Activated T-cell treated with anti-CD3 and anti-CD28 coated beads for 24 hours (primary cell): ENCODE measurements around the gene ALKAL2.

Source experiments
- DNase-seq: peaks from one replicate; pipeline ENCODE4 v3.0.0-alpha.2; 2020; ENCODE audit warnings: low read depth

The ALKAL2 gene

DNA sequence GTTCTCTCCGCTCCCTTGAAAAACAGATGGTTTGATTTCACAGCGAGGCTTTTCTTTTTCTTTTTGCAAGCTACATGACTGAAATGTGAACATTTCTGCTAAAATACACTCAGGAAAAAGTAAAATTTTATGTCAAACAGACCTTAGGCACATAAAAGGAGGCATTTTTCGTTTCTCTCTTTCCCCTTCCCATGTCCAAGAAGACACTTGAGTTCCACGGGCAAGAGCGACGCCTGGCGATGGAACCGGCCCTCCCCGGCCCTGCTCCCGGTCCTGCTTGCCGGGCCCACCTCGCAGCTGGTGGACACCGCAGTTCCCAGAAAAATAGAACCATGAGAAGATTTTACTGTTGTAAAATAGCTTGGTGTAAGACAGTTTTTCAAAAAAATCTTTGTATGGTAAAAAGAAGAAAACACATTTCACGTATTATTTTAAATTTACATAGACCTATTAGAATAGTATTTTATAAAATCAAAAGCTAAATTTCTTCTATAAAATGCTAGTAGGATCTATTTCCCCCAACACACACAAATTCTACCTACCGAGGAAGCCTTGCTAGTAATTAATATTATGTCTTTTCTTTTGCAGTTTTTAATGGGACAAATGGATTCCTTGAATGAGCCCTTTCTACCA lies 2.3 kb upstream of the ALKAL2 start:
- no peak for DNase-seq

DNA sequence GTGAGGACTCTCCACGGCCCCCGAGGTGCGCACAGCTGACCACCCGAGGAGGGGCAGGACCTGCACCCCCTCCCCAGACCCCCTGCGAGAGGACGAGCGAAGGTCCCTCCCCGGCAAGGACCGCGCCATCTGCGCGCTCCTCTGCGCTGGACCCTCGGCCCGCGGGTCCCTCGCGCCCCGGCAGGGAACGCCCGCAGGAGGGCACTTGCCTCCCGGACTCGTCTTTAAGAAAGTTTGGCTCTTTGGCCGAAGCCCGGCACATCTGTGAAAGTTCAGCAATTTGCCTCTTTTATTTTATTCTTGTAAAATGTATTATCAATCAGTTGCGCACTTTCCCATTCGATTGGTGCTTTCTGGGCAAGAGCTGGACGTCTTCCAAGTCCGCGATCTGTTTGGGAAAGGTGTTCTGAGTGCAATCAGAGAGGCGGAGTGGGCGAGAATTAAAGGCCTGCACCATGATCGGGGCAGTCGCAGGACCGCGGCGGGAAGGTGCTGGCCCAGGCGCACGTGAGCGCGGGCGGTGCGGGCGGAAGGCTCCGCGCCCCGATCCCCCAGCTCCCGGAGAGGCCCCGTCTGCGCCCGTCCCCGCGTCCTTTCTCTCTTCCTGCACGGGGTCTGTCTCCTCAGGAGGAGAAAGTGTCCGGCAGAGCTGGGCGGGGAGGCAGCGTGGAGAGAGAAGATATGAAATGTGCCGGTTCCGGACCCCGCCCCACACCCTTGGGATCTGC lies 1.6 kb upstream of the ALKAL2 start:
- no peak for DNase-seq

DNA sequence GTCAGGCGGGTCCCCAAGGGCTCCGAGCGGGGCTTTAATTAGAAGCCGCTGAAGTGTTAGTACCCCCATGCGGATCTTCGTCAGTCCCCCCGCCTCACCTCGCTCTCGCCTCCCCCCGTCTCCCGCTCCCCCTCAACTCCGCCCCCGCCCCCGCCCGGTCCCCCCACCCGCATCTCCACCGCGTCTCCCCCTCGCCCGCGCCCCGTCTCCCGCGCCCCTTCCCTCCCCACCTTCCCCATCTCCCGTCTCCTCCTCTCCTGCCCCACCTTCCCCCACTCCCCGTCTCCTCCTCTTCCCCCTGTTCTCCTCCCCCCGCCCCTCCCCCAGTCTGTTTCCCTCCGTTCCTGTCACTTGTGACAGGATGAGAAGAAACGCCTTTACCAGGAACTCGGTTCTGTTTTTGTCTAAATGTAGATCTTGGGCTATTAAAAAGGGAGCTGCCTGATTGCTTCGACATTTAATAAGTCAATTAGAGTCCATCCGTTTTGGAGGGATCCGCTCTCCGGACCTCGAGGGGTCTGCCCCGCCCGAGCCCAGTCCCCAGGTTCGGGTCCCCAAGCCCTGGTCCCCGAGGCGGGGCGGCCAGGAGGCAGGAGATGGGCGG lies 969 bp upstream of the ALKAL2 start:
- no peak for DNase-seq

DNA sequence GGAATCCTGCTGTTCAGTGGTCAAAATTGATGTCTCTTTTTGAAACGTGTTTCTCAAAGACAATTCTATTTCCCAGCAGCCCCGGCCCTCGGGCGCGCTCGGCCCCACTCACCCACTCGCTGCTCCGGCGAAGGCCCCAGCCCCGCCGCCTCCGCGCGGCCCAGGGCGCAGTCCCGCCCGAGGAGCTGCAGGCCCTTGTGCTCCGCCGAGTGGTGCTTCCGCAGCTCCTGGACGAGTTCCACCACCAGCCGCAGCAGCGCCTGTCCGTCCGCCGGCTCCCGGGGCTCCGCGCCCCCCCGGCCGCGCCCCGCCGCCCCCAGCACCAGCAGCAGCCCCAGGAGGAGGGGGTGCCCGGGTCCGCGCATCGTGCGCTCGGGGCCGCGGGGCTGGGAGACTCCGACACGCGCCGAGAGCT lies 413 bp downstream of the ALKAL2 start:
- no peak for DNase-seq

DNA sequence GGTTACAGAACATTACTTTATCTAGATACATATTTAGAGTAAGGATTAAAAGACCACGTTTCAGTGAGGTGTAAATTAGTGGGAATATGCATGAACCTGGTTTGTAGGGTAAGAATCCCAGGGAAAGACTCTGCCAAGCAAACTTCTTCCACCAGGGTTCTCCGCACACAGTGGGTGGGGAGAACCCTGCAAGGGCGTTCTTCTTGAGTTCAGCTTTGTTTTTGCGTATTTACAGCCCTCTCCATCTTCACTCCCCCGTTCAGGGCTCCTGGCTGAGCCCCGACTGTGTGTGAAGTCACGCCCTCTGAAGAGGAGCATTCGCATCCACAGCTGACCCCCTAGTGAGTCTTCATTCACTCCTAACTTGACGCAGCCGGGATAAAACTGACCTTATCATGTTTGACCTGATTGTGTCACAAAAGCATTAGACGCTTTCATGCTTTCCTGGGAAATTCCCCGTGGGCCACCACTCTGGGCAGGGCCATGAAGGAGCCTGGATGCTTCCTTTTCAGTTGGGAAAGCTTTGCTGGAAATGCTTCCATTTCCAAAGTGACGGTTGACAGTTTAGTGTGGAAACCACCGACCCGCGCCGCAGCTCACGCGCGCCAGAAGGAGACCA lies 1.0 kb downstream of the ALKAL2 start:
- no peak for DNase-seq

DNA sequence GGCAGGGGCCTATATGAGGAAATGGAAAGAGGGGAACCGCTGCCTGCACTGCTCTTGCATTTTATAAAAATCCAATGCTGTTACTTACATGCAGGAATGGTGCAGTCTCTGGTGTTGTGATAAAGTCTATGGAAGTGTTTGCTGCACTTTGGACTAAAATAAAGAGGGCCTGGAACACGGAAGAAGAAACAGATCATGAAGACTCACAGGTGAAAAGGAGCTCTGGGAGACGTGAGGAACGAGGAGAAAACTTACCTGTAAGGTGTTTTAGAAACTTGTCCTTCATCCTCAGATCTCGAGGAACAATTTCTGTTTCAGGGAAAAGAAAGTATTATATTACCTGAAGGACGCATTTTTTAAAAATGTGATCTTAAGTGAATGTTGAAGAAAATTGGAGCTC lies 1.9 kb downstream of the ALKAL2 start:
- DNase-seq, result no peak

DNA sequence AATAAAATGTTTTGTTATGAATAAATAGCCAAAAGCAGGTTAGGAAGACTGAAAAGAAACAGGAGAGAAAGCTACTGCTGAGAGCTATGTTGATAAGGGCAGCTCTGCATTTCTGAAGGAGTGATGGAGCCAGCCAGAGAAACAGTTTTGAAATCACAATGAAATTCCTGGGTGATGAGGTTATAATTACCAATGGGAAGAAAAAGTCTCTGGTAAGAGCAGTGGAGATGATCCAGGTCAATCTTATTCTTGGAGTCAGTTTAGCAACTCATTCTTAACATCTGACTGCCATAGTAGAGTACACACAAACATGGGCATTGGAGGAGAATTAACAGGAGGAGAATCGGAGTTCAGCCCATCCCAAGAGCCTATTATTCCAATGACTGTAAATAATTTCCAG lies 2.4 kb downstream of the ALKAL2 start:
- no peak for DNase-seq

DNA sequence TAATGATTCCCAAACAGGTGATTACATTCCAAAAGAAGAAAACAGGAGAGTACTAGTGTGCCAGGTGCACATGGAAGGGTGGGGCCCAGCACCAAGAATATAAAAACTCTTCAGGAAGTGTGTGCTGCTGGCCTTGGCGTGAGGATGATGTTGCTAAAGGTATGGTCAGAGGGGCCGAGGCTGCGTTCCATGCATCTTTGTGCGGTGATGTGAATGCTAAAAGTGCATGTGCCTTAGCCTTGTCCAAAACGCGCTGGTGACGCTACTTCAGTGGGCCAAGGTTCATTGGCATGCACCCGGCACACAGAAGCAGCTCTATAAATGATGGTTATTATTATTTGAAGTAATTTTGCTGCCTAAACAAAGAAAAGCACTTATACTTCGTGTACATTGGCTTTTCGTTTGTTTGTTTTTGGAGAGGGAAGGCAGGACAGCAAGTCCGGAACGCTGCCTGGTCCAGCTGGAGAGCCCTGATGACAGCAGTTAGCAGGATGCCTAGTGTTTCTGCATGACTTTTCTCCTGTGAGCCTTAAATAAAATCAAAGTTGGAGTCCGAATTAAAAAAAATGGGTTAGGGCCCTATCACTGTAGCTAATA lies 2.9 kb downstream of the ALKAL2 start:
- DNase-seq, result no peak

DNA sequence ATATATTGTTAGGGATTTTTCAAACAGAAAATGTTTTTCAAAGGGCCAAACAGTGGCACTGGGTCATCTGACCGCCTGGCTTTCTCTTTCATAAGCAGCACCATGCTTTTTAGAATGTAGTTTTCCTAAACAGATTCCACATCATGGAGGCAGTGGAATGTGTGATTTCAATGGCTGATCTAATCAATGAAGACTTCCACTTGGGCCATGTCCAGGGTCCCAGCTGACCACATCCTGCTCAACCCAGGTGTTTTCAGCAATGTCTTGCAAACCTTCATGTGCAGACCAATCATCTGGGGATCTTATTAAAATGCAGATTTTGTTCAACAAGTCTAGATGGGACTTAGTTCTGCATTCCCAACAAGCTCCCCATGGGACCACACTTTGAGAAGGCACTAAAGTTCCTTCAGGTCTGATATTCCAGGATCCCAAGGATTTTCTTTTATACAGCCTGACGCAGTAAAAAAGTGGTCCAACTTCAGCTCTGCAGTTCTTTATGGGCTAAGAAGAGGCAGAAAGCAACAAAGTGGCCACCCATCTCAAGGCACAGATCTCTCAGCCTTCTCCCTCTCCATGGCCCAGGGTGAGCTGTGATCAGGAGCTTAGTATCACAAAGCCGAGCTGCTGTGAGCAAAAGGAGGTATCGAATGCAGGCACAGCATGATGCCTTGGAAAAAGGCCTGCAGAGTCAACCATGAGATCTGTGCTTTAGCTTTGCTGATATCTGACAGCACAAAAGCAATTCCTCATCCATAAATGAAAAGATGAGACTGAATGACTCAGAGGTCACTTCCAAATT lies 3.7 kb downstream of the ALKAL2 start:
- DNase-seq, result no peak

DNA sequence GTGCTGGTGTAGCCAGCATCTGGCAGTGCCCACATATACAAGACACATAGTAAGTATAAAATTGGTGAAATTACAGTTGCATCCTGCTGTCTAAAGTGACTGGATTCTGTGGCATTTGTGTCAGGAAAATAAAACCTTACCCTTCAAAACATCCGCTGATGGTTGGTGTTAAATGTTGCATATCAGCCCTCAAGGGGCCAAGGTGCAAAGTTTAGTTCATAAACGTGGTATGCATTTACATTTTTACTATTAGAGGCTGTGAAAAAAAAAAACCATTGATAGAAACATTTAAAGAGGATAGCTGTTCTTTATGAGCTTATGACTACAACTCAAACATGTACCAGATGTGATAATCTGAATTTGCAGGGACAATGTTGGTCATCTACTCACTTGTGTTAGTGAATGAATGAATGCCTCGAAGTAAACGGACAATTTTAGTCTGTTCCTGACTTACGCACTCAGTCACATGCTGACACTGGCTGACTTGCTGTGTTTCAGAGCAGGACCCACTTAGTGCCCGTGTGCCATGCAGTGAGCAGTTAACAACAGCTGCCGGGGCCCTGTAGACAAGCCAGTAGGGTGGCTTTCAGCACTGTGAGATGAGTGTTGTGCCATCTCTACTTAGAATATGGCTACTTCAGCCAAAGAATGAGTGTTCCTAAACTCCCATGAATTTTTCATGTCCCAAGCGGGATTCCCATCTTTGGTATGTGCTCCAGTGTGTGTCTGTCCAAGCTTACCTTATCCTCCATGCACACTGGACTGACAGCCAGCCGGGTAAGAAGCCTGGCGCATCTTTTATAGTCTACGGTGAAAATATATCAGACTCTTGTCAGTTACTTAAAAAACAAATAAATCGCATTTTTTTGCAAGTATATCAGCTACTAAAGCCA lies 5.3 kb downstream of the ALKAL2 start:
- DNase-seq, result no peak

DNA sequence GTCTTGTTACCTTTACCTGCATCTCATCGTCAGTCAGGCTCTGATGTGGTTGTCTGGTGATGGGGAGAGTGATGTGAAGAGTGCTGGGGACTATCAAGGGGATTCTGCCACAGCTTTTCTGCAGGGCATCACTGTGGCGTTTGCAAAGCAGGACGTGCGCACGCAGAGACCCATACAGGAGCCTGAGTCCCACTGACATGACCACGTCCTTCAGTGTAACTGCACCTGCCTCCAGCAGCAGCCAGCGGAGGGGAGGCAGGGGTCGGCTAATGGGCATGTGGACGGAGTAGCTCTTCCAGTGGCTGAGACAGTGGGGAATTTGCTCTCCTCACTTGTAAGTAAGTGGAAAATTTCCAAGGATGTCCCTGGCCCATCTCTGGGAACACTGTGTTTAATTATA lies 6.5 kb downstream of the ALKAL2 start:
- no peak for DNase-seq

DNA sequence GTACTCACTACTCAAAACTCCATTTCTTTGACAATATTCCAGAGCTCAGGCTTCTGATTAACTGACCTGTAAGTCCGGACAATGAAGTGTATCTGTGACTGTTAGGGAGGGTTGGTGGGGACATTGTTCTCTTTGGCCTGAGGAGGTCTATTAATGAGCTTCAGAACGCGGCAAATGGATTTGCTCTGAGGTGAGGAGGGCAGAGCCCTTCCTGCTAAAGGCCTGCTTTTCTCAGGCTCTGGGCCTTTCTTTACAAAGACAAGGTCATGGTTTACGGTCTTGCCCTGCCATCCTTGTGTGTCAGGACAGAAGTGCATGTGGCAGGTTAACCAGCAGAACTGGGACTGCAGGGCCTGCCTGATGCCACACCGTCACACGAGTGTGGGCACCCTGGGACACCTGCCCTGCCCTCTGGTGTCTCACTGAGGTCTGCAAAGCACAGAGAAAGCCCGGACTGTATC lies 7.2 kb downstream of the ALKAL2 start:
- DNase-seq, result no peak

DNA sequence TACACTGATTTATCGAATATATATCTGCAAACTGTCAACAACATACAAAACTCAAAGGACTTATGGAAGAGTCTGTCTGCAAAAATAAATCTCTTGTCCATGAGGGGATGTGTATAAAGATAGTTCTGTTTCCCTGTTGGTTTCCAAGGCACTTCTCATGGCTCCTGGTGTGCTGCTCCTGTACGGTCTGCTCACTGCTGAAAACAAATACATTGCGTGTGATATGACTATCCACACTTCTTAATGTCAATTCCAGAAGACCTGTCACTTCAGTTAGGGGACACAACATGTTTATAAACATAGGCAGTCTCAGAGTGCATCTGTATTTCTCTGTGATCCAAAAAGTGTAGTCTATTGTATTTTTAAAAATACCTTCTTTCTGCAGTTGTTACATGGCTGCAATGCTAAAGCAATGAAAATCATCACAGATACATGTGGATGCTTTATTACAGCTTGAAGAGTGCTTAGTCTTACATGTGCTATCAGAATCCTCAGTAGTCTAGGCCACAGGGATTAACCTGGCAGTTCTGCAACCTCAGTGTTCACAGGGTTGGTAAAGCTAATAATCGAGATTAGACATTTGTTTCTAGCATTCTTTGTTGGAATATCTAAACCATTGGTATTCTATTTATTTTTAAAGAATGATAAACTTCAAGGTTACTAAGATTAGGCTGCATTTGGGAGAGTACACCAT lies 7.8 kb downstream of the ALKAL2 start:
- no peak for DNase-seq

DNA sequence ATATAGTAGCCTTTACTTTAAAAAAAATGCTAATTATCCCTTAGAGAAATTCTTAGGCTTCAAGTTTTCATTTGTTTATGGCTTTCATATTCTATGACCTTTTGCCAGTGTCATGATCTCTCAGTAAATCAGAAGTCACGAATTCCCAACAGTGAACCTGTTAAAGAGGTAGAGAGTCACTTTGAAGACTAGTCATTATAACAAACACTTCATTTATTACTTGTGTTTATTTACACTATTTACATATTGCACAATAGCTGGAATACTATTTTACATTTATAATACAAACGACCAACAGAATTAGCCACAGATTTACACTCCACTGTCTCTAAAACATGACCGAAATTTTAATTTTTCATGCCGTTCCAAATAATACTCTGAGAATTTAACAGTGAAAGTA lies 8.5 kb downstream of the ALKAL2 start:
- no peak for DNase-seq

DNA sequence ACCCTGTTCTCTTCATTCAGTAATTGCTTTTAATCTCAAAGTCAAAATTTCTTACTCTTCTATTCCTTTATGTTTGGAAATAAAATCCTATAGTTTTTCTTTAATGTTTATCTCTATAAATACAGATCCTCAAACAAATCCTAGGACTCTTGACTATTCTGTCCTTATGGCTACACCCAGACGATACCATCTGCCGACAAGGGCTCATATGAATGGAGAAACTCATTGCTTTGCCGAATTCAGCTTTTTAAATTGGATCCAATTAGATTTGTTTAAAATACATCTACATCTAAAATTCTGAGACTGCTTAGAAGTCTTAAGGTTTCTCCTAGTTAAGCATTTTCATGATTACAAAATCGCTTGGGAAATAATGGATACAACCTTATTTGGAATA lies 9.0 kb downstream of the ALKAL2 start:
- no peak for DNase-seq

DNA sequence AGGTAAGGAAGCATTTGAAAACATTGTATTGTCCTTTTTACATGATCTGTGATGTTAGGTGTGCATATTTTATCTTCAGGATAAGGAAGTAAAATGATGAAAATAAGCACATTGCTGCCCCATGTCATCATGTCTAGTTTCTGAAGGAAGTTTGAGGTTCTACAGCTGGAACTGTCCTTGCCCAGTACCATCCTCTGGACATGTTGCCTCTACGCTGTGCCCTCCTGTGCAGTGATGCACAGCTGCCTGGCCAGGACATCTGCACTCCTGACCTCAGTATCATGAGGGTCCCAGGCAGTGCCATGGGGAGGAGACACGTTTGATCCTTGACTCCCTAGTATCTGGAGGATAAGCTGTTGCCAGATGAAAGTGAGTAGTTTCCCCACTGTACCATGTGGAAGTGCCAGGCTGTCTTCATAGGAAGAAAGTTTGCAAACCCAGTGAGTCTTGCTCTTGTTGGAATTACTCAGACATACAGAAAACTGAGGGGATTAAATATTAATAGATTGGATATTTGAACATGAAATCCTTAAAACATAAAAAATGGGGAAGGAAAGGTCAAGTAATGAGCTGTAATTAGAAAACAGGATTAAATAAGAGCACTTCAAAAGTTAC lies 9.5 kb downstream of the ALKAL2 start:
- no peak for DNase-seq

DNA sequence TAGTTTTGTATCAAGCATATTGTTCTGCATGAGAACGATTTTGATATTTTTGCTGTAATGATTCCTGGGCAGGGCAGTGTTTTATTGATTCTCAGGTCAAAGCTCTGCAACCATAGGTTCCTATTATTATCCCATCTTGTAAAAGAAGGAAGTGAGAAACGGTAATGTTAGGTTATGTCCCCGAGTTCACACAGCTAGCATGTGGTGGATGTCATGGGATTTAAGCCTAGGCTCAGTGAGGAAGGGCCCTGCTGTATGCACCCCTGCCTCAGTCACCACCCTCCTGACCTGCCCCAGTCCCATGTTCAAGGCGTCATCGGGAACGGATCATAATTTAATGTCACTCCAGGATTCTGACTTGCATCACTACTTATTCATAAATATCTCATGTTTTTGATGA lies 12.4 kb downstream of the ALKAL2 start:
- DNase-seq, result no peak

DNA sequence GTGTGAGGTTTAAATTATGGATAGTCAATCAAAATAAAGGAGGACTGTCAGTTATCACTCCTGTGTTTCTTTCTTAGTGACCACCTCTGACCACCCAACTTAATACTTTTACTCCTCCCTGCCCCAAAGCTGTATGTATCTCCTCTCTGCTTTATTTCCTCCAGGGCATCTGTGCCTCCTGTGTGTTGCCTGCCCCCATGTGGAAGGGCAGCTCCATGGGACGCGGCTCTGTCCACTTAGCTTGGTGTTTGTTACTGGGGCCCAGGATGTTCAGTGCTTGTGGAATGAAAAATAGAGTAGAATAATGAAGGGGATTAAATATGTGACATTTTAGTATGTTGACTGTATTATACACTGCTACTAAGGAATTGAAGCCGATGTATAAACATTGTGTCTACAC lies 13.4 kb downstream of the ALKAL2 start:
- DNase-seq, result no peak

DNA sequence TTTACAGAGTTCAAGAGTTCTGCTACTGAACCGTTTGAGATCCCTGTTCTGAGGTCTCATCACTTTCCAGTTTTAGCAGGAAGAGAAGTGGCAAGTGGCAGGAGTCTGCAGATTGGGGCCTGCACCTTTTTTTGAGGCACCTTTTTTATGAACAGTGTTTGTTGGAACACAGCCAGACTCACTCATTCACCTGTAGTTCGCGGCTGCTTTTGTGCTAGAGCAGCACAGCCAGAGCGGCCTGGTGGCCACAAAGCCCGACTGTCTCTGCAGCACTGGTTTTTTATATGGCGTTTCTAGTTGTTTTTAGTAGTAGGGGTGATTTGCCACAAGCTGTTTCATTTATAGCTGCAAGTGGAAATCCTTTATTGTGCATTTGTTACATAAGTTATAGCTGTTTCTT lies 14.6 kb downstream of the ALKAL2 start:
- no peak for DNase-seq

DNA sequence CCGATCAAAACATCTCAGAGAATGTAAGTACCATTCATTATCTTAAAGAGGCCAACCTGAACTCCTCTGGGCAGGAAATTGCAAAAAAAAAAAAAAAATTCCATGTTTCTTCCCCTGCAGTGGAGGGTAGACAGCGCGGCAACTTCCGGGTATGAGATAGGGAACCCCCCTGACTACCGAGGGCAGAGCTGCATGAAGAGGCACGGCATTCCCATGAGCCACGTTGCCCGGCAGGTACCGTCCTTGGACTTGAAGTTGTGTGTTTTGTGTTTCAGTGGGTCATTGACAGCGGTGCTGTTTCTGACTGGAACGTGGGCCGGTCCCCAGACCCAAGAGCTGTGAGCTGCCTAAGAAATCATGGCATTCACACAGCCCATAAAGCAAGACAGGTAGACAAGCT lies 16.0 kb downstream of the ALKAL2 start:
- no peak for DNase-seq
